Keratinocyte (primary cell): Measurements from ENCODE around the gene CLEC6A.

Experiments used
- CTCF ChIP-seq, 3 experiments: IDR thresholded peaks in 1 of 3; conservative IDR thresholded peaks in 1 of 3; optimal IDR thresholded peaks in 1 of 3; 2 replicates in 2 of 3; 3 replicates in 1 of 3; pipeline versions ENCODE3 to v1.5.1; 2011; ENCODE audit warnings: low read length in 3 of 3, mild to moderate bottlenecking in 3 of 3, moderate library complexity in 2 of 3, control low read depth in 1 of 3, inconsistent platforms in 1 of 3; ENCODE audit not compliant: insufficient read depth in 2 of 3; ENCODE audit errors: extremely low read depth in 1 of 3
- EZH2 ChIP-seq: IDR thresholded peaks from one replicate; pipeline ENCODE4 v1.6.1; 2012; ENCODE audit warnings: inconsistent platforms, mild to moderate bottlenecking, low read length, moderate library complexity

- TF ChIP-seq EZH2 (no peak), CTCF (optimal IDR thresholded peaks at IDR 0.05 in 1 of 3, IDR thresholded peaks at IDR 0.05 in 1 of 3, conservative IDR thresholded peaks at IDR 0.05 in 1 of 3; ENCODE audit: extremely low read depth in 1 of 3, insufficient read depth in 2 of 3, low read length in 3 of 3) (no peak)
These were observed 51.8 kb downstream of the CLEC6A start for GRCh38 chr12:8507596-8507995.
